ENCODE measurements around the gene KMT2C.

KMT2C gene

GRCh38 chr7:152090747-152091146 lies 345.1 kb downstream of the KMT2C start:
- no peak for DNase-seq

- DNase-seq: no peak
These were observed 346.6 kb downstream of the KMT2C start for GRCh38 chr7:152089183-152089582.

- DNase-seq: no peak
These were observed 349.3 kb downstream of the KMT2C start for GRCh38 chr7:152086513-152086912.

- DNase-seq: no peak
These were observed 350.7 kb downstream of the KMT2C start for GRCh38 chr7:152085131-152085530.

Measured in activated CD4-positive, alpha-beta T cell treated with anti-CD3 and anti-CD28 coated beads, Interleukin-2, amount 50 U/mL, for 48 hours (primary cell).